ENCODE measurements around the gene RAD51B. TPM values are rescaled to one million over a fixed set of nuclear protein-coding genes. Genes with fewer than 3 reads are reported as not detected.
A peak's percentile ranks its signal among the peaks of the same experiment; 100 is the strongest.

Gene RAD51B
- total RNA-seq, 2 donors from 2014 or later: 13.7 to 15.1 TPM

- DNase-seq (ENCODE audit: low spot score): no peak
- intact Hi-C loops (cut with DNase I): no loop called here
Measured at GRCh38 chr14:68306265-68306933, 486.8 kb downstream of the RAD51B start.

- no peak for DNase-seq (ENCODE audit: low spot score)
- intact Hi-C loops (cut with DNase I): no loop called here
Measured at GRCh38 chr14:68306934-68307789, 487.6 kb downstream of the RAD51B start.

- intact Hi-C loops (cut with DNase I): no loop called here
- no peak for DNase-seq (ENCODE audit: low spot score)
Measured at GRCh38 chr14:68307790-68308168, 488.2 kb downstream of the RAD51B start.

DNA sequence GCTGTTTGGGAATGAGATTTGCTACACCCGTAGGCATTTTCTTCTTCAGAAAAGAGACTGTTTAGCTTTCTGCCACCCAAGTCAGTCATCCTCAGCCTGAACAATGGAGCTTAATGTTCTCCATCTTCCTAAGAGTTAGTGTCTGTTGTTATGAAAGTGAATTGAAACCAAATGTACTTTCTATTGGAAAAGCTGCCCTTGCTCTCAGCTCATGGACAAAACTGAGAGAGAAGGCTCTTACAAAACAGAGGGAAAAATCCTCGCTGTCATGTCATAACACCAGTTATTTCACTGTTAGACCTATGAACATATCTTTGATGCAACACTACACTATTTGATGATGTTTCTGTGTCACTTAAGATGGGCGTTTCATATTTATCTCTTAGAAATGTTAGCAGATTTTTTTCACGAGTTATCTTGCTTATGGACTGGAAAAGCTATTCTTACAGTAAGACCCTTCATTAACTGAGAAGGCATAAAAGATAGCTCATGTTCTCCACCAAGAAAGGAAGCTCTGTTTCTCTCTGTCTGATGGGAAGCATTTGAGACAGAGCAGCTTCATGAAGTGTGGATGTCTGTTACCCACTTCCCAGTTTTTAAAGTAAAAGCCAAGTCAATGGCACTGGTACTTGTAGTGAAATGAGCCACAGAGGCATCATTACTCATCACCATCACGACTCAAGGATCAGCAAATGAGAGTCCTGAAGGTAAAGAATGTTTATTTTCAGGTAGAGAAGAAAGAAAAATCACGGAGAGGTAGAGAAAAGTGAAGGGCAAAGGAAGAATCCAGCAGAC, 489.3 kb downstream of the RAD51B start:
- intact Hi-C loops (cut with DNase I): no loop called here
- DNase-seq (ENCODE audit: low spot score): no peak

DNA sequence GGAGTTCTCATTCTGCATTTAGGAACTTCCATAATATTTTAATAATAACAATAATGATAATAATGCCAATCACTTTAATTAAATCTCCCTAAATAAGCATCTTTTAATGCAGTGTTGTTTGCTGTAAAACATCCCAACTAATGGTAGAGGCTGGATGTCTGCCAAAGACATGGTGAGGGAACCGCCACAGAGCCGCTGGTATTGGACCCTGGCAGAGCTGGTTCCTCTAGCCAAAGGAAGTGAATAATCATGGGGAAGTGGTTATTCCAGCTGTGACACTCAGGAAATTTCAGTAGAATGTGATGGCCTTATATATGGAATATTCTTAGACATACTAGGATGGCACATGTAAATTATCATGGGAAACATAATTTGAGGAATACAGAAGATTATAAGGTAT, 490.0 kb downstream of the RAD51B start:
- peak; percentile 79 for DNase-seq (ENCODE audit: low spot score)
- intact Hi-C loops (cut with DNase I): no loop called here

DNA sequence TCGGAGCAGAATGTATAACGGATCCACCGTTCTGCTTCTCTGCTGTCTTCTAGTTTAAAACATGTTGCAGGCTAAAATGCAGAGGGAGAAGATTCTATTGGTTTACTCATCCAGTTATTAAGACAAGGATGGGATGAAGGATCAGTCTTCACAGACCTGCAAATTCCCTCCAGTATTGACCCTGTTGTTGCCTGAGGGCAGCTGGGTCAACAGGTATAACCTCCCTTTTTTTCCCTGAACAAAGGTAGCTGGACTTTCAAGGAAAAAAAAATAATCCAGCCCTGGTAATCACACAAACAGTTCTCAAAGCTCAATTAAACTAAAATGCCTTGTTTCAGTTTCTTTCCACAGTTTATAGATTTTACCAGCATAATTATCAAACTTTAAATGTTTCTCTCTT, 492.7 kb downstream of the RAD51B start:
- intact Hi-C loops (cut with DNase I): no loop called here
- no peak for DNase-seq (ENCODE audit: low spot score)

DNA sequence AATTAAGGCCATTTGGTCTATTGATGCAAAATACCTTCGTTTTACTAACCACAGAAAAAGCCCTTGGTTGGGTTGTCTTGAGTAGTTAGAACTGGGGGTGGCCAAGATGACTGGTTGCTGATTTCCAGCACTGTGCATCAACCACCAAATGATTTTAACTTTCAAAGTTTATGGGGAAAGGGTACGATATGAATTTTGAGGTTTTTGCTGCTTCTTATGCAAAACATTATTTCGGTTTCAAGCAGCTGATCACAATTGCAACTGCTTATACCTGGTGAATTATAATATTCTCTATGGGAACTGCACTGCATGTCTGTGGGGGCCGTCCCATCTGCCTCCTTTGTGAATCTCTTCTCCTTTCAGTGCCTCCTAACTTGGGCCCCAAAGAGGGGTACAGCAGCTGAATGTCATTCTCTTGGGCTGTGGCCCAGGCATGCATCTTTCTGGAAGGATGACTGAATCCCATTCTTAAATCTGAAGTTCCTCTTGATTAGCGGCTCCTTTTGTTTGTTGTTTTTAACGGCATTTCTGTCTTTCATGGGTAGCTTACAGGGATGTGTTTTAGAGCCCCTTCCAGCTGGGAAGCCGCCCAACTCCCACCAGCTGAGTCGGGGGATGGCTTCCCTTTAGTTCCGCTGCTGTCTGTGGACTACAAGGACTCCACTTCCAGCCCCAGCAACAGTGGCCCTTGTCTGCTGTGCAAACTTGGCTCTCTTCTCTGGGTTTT, 493.5 kb downstream of the RAD51B start:
- intact Hi-C loops (cut with DNase I): no loop called here
- DNase-seq (ENCODE audit: low spot score): no peak

- intact Hi-C loops (cut with DNase I): no loop called here
- DNase-seq (ENCODE audit: low spot score): no peak
Measured at GRCh38 chr14:68314642-68315041, 495.1 kb downstream of the RAD51B start.

DNA sequence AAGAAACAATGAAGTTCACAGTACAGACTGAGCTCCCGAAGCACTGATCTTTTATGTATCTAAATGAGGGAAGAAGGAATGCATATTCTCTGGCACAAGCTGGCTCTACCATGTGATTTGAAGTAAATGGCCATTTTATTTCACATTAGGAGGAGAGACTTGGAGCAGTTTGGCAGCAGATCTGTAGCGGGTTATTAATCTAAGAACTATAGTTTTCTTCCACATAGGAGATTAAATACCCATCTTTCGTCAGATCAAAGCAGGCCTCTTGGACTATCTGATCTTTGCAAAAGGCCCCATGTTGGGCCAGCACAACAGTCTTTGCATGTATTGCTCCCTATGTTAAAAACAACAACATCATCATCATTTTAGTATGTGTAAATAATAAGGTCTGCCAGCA, 495.5 kb downstream of the RAD51B start:
- DNase-seq (ENCODE audit: low spot score): no peak
- intact Hi-C loops (cut with DNase I): no loop called here

GRCh38 chr14:68316078-68316868, 496.7 kb downstream of the RAD51B start:
- intact Hi-C loops (cut with DNase I): no loop called here
- no peak for DNase-seq (ENCODE audit: low spot score)

- DNase-seq (ENCODE audit: low spot score): no peak
- intact Hi-C loops (cut with DNase I): no loop called here
Measured at GRCh38 chr14:68317239-68317638, 497.7 kb downstream of the RAD51B start.

DNA sequence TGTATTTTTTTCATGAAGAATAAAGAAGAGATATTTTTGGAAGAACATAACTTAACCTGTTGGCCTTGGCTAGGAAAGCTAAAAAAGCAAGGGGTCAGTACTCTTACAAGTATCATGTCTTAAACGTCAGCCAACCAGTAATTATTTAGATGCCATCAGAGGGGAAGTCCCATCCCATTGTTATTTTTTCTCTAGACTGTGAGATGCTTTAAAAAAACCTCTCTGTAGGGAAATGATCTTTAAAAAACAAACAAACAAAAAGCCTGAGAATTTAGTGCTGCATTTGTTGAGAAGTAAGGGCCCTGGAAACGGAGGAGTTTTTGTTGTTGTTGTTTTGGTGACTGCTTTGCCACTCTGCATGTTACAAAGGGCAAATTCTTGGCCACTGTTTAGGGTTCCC, 499.2 kb downstream of the RAD51B start:
- intact Hi-C loops (cut with DNase I): no loop called here
- DNase-seq (ENCODE audit: low spot score): no peak

GRCh38 chr14:68320495-68320894, 500.9 kb downstream of the RAD51B start:
- no peak for DNase-seq (ENCODE audit: low spot score)
- intact Hi-C loops (cut with DNase I): no loop called here

- intact Hi-C loops (cut with DNase I): no loop called here
- no peak for DNase-seq (ENCODE audit: low spot score)
Measured at GRCh38 chr14:68322940-68323620, 503.5 kb downstream of the RAD51B start.

DNA sequence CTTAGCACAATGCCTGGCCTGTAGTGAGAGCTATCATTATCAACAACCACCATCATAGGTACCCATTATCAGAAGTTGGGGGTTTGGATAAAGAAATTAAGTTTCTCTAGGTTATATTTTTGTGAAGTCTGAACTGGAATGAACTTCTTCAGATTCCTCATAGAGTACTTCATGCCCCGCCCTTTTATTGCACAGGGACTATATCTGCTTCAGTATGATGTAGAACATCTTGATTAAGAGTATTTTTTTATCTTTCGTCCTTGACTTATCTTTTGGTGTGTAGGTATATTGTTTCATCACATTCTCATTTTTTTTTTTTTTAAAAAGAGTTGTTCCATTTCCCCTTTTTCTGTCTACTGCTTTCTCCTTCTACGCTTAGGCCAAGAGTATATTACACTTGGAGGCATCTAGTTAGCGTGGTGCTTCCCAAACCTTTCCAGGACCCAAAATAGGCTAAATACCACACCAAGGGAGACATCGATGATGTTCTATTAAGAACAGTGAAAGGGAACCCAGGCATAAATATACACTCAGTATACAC, 505.8 kb downstream of the RAD51B start:
- intact Hi-C loops (cut with DNase I): no loop called here
- DNase-seq (ENCODE audit: low spot score): no peak

- no peak for DNase-seq (ENCODE audit: low spot score)
Measured at GRCh38 chr14:68327231-68327630, 507.7 kb downstream of the RAD51B start.

DNA sequence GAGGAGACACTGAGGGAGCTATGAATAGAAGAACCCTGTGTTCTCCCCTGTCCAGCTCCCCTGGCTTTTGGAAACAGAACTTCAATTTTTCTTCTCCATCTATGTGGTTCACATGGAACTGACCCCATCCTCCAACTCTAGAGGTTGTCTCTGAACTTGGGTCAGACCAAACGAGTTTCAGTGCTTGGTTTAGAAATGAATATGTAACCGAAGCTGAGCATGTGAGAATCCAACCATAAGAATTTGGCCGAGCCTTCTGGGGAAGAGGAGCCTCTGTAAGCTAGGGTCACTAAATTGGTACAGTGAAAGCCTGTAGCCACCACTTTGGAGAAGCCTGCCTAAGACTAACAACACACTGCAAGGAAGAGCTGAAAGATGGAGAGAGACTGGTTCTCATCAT, 508.9 kb downstream of the RAD51B start:
- no peak for DNase-seq (ENCODE audit: low spot score)
- intact Hi-C loops (cut with DNase I): no loop called here

More at GRCh38 chr14:68327231-68327630, 507.7 kb downstream of the RAD51B start:
- intact Hi-C loops (cut with DNase I): no loop called here

GRCh38 chr14:68331426-68331825, 511.8 kb downstream of the RAD51B start:
- no peak for DNase-seq (ENCODE audit: low spot score)
- intact Hi-C loops (cut with DNase I): no loop called here
